Colonic mucosa (tissue), 4 donors: ENCODE measurements around the gene ADIPOR2. TPM values are rescaled to one million over a fixed set of nuclear protein-coding genes. Genes with fewer than 3 reads are reported as not detected.

Experiments used
- DNase-seq: peaks from one replicate; pipeline ENCODE4 v3.0.0-alpha.2; 2020
- H3K27ac ChIP-seq: fragments of 200-600 bp; one replicate; pipeline ENCODE4 v1.8.0; 2021
- H3K27me3 ChIP-seq: fragments of 200-600 bp; one replicate; pipeline ENCODE4 v1.8.0; 2021
- H3K36me3 ChIP-seq: fragments of 200-600 bp; one replicate; pipeline ENCODE4 v1.8.0; 2021
- H3K4me1 ChIP-seq: fragments of 200-600 bp; one replicate; pipeline ENCODE4 v1.8.0; 2021; ENCODE audit warnings: mild to moderate bottlenecking
- H3K4me3 ChIP-seq: fragments of 200-600 bp; one replicate; pipeline ENCODE4 v1.8.0; 2021
- H3K9ac ChIP-seq, 2 donors: one replicate each; pipeline ENCODE4 v1.7.0; 2013; ENCODE audit warnings: control low read depth in 2 of 2, low read depth in 2 of 2, low read length in 2 of 2
- H3K9me3 ChIP-seq: fragments of 200-600 bp; one replicate; pipeline ENCODE4 v1.8.0; 2021
- CTCF ChIP-seq: fragments of 200-600 bp; IDR thresholded peaks from one replicate; pipeline ENCODE4 v1.8.0; 2022; ENCODE audit warnings: antibody characterized with exemption, mild to moderate bottlenecking
- intact Hi-C: fragments of 100-400 bp; cut with DNase I; formaldehyde crosslinking; loops from one replicate; pipeline ENCODE4 v1.14.1; 2022
- total RNA-seq, 2 donors: library from RNA; stranded (reverse); fragmentation: NEBNext Ultra II Directional in 1 of 2; extraction: Animal tissue kit (Norgen Biotek cat#: 25700) in 1 of 2; gene quantifications; one replicate each; pipeline ENCODE4 v1.2.1, GENCODE V29; 2021
- donor health status: healthy.
- donor health status: DM: no; HTN: no; CAD: no.
- donor health status: DM: no; HTN: no; CAD: no.

Gene ADIPOR2
- total RNA-seq, 2 donors from 2014 or later, result 68.3 to 138 TPM

DNA sequence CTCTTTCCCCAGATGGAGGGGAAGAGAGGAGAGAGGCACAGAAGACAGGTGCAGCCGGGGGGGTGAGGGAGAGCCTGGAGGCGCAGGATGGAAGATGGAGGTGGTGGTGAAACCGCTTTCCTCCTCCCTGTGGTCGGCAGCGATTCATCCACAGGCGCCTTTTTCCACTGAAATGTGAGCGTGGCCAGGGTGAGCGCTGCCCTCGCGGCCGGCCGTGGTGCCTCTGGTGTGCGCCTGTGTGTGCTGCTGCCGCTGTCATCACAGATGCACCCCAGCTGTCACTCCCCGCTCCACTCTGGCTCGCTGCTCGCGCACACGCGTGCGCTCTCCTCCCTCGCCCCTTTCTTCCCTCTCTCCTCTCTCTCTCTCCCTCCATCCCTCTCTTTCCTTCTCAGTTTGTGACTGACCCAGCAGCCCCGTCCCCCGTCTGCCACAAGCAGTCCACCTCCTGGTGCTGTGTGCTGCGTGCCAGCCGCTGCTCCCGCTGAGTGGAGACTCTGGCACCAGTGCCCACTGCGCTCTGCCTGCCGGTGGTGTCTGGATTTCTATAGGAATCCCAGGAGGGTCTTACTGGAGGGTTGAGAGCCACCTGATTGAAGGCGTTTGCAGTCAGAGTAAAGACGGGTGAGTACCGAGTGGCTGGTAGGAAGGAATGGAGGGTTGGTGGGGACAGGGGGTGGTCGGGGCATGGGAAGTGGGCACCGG is 129.5 kb downstream of the ADIPOR2 start, which contains the start of gene LRTM2:
LRTM2 (plus strand) TSS at position 375 of the 705 bp plus-strand sequence. CDS start 7,584 bp downstream, outside the sequence.
- no peak within 1 kb of the TSS for H3K9ac ChIP-seq
- H3K36me3 ChIP-seq, result no peaks in the 10 kb centered on the region
- H3K27ac ChIP-seq, result no peak within 1 kb of the TSS
- H3K4me1 ChIP-seq, result no peaks in the 10 kb centered on the region
- DNase-seq, result no peak
- intact Hi-C loops, result loop anchor here (5.0 kb wide), 1 partner anchor 97 kb away; the partner anchor contains the start of gene CACNA2D4
- TF ChIP-seq CTCF, result no peak
- H3K27me3 ChIP-seq, result peaks cover 19% of the 10 kb centered on the region
- H3K9me3 ChIP-seq, result no peaks in the 10 kb centered on the region
- no peak within 1 kb of the TSS for H3K4me3 ChIP-seq

GRCh38 chr12:1820896-1821291 is 130.0 kb downstream of the ADIPOR2 start:
- intact Hi-C loops, result loop anchor here (5.0 kb wide), 1 partner anchor 96 kb away; the partner anchor contains the start of gene CACNA2D4
- H3K27me3 ChIP-seq, result peaks cover 19% of the 10 kb centered on the region
- no peaks in the 10 kb centered on the region for H3K36me3 ChIP-seq
- no peak for DNase-seq
- no peak for TF ChIP-seq CTCF
- no peak overlapping the region for H3K4me3 ChIP-seq
- H3K9ac ChIP-seq, result no peak overlapping the region
- H3K9me3 ChIP-seq, result no peaks in the 10 kb centered on the region
- no peaks in the 10 kb centered on the region for H3K4me1 ChIP-seq
- H3K27ac ChIP-seq, result no peak overlapping the region

- peaks cover 19% of the 10 kb centered on the region for H3K27me3 ChIP-seq
- H3K9ac ChIP-seq, result no peak overlapping the region
- intact Hi-C loops, result loop anchor here (5.0 kb wide), 1 partner anchor 95 kb away; the partner anchor contains the start of gene CACNA2D4
- H3K27ac ChIP-seq, result no peak overlapping the region
- no peak for TF ChIP-seq CTCF
- H3K36me3 ChIP-seq, result no peaks in the 10 kb centered on the region
- H3K4me3 ChIP-seq, result no peak overlapping the region
- DNase-seq, result no peak
- no peaks in the 10 kb centered on the region for H3K4me1 ChIP-seq
- no peaks in the 10 kb centered on the region for H3K9me3 ChIP-seq
Measured at GRCh38 chr12:1821805-1822204, 130.9 kb downstream of the ADIPOR2 start.

- no peak for DNase-seq
- no peak overlapping the region for H3K4me3 ChIP-seq
- H3K4me1 ChIP-seq, result no peaks in the 10 kb centered on the region
- no peak overlapping the region for H3K27ac ChIP-seq
- peaks cover 19% of the 10 kb centered on the region for H3K27me3 ChIP-seq
- H3K9me3 ChIP-seq, result no peaks in the 10 kb centered on the region
- no peak overlapping the region for H3K9ac ChIP-seq
- no peaks in the 10 kb centered on the region for H3K36me3 ChIP-seq
- intact Hi-C loops, result loop anchor here (5.0 kb wide), 1 partner anchor 95 kb away; the partner anchor contains the start of gene CACNA2D4
- no peak for TF ChIP-seq CTCF
Measured at GRCh38 chr12:1822699-1823098, 131.8 kb downstream of the ADIPOR2 start.

DNA sequence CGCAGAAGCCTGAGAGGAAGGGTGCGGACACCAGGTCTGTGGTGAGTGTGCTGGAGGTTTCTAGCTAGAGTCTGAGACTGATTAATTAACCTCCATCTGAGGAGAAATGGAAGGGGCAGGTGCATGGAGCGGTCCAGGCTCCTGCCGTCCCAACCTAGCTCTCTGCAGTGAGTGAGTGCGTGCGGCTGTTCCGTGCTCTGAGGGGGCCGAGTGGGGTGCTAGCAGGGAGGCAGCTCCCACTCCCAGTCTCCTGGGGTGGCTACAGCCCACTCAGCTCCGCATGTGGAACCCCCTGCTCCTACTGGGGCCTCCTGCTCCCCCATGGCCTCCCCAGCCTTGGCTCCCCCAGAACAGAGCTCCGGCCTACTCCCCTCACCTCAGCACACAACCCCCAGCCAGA is 132.4 kb downstream of the ADIPOR2 start:
- Histone ChIP-seq H3K36me3 (no peaks in the 10 kb centered on the region), H3K27ac (no peak overlapping the region), H3K9ac (no peak overlapping the region), H3K9me3 (no peaks in the 10 kb centered on the region), H3K27me3 (peaks cover 19% of the 10 kb centered on the region), H3K4me1 (no peaks in the 10 kb centered on the region), H3K4me3 (no peak overlapping the region)
- TF ChIP-seq CTCF, result no peak
- intact Hi-C loops, result loop anchor here (5.0 kb wide), 1 partner anchor 94 kb away; the partner anchor contains the start of gene CACNA2D4
- DNase-seq, result no peak
